ENCODE data around the gene SLIT3.
"Not testable (repeated sequence)": the region's sequence is repeated elsewhere in the genome, so short reads cannot be mapped to it uniquely, and the experiment has no call there.

SLIT3 gene

DNA sequence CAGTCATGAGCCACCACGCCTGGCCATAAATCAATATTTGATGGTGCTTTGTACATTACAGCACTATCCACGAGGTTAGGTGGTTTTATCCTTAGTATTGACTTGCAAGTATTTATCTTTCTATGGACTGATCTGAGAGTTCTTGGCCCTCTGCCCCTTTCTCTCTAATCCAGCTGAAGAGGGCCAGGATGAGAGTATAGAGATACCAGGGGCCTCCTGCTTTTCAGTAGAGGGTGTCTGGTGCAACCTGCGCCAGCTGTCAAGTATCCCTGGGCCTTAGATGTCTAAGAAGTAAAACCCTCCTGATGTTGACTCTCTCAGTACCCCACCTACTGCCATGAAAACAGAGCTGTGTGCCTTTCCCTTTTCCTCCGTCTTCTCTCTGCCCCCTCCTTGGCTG lies 153.4 kb downstream of the SLIT3 start:
- no peak overlapping the region for H3K4me3 ChIP-seq (ENCODE audit: low read length)
- no peak for TF ChIP-seq CTCF (conservative IDR thresholded peaks at IDR 0.05; ENCODE audit: low read length)
- no peak for DNase-seq (ENCODE audit: low read depth)

- TF ChIP-seq CTCF (conservative IDR thresholded peaks at IDR 0.05; ENCODE audit: low read length) = no peak
- H3K4me3 ChIP-seq (ENCODE audit: low read length) = no peak overlapping the region
- DNase-seq (ENCODE audit: low read depth) = peak; percentile 93
Measured at GRCh38 chr5:169146158-169146557, 154.8 kb downstream of the SLIT3 start.

DNA sequence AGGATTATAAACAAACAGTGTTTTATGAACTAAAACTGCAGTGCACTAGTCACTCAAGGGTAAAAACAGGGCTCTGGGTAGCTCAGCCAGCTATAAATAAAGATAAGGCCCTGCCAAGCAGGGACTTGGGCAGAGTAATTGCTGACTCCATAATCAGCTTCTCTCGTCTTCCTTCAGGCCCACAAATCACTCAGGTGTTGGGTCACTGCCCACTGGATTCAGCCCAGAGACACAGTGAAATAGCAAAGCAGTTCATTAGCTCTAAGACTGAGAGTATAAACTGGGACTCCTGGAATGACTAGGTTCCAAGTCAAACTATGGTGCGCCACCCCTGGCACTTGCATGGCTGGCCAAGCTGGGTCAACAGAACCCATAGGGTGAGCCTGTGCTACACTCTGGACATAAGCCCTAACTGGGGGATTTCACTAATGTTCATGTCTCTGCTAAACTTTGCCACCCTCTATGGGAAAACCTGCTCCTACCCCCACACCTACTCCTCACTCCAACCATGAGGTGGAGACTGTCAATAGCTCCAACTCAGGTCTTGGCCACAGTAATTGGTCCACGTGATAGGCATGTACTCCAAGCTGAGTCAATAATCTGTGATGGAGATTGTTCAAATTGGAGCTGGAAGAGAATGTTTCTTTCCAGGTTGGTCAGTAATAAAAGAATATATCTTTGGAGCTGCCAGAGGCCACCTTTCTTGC lies 158.5 kb downstream of the SLIT3 start:
- peak; percentile 40 for DNase-seq (ENCODE audit: low read depth)

DNA sequence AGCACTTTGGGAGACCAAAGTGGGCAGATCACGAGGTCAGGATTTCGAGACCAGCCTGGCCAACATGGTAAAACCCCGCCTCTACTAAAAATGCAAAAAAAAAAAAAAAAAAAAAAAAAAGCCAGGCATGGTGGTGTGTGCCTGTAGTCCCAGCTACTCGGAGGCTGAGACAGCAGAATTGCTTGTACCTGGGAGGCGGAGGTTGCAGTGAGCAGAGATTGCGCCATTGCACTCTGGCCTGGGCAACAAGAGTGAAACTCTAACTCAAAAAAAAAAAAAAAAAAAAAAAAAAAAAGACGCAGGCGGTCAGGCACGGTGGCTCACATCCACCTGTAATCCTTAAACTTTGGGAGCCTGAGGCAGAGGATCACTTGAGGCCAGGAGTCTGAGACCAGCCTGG lies 160.7 kb downstream of the SLIT3 start:
- H3K4me3 ChIP-seq (ENCODE audit: low read length); DNase-seq (ENCODE audit: low read depth): not testable (repeated sequence)

More for the DNA sequence above, 158.5 kb downstream of the SLIT3 start:
- TF ChIP-seq CTCF (conservative IDR thresholded peaks at IDR 0.05; ENCODE audit: low read length) = no peak
- H3K4me3 ChIP-seq (ENCODE audit: low read length) = no peak overlapping the region

DNA sequence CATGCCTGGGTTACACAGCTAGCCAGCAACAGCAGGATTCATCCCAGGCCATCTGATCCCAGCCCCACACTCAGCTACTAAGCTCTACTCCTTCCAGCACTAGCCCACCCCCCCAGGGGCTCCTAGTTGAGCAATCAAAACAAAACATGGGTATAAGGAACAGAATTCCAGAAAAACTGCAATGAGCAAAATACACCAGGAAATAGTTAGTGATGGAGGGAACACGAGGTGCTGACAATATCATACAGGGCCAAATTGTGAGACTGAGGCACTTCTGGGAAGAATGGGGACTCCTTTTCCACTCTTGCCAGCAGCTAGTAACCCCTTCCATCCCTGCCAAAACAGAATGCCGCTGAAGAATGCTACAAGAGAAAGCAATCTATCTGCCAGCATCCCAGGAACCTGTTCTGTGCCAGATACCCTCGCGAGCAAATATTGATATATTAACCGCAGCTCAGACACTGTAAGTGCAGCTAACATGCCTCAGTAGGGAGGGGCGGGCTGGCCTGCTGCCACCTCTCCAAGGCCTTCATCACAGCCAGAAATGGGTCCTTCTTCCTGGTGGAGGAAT lies 161.4 kb downstream of the SLIT3 start:
- no peak for DNase-seq (ENCODE audit: low read depth)
- TF ChIP-seq CTCF (conservative IDR thresholded peaks at IDR 0.05; ENCODE audit: low read length) = no peak
- no peak overlapping the region for H3K4me3 ChIP-seq (ENCODE audit: low read length)

DNA sequence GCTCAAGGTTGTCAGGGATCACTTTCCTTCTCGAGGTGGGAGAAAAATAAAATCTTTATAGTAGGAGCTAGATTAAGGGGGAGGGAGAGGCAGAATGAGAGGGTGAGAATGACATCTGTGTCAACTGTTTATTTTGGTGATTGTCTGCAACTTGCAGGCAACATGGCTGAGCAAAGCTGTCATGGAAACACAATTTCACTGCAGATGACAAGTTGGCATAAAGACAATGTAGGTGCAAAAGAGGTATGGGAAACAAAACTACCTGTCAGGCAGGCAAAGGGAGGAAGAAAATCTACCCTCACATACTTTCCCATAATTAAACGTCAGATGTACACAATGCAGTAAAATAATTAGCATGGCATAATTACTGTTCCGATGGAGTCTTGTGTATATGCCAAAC lies 167.4 kb downstream of the SLIT3 start:
- no peak for TF ChIP-seq CTCF (conservative IDR thresholded peaks at IDR 0.05; ENCODE audit: low read length)
- DNase-seq (ENCODE audit: low read depth) = no peak
- no peak overlapping the region for H3K4me3 ChIP-seq (ENCODE audit: low read length)

DNA sequence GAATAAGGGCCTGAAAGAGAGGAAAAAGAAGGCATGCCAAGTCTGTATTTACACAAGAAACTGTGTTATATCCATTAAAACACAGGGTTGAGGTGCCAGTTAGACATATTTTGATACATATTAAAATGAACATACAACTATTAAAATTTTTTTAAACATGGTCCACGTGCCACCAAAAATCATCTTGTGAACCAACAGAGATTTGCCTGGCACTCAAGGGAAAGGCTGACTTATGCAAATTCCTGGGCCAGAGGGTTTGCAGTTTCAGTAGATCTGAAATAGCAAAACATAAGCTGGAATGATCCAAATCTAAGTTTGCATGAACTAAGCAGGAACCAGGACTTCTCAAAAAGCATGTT lies 168.7 kb downstream of the SLIT3 start:
- no peak overlapping the region for H3K4me3 ChIP-seq (ENCODE audit: low read length)
- TF ChIP-seq CTCF (conservative IDR thresholded peaks at IDR 0.05; ENCODE audit: low read length) = no peak
- DNase-seq (ENCODE audit: low read depth) = no peak
